GM13977 (cell line): ENCODE data around the gene PDLIM7.

Source experiments
- DNase-seq: peaks from one replicate; pipeline ENCODE4 v3.0.0; 2012; ENCODE audit warnings: low spot score
- CTCF ChIP-seq: IDR thresholded peaks from 2 replicates; pipeline ENCODE4 v1.5.1; 2012; ENCODE audit warnings: mild to moderate bottlenecking, control low read depth; ENCODE audit not compliant: insufficient read depth; ENCODE audit errors: extremely low read depth, missing control alignments
- in situ Hi-C: fragments of 300-500 bp; cut with MboI; formaldehyde crosslinking; loops from one replicate; pipeline ENCODE4 v1.12.0; 2022; ENCODE audit warnings: low sequenced_read_pairs, low pct_unique_long_range_greater_than_20kb, mixed read lengths, inconsistent platforms; ENCODE audit not compliant: unreplicated experiment

Gene PDLIM7

DNA sequence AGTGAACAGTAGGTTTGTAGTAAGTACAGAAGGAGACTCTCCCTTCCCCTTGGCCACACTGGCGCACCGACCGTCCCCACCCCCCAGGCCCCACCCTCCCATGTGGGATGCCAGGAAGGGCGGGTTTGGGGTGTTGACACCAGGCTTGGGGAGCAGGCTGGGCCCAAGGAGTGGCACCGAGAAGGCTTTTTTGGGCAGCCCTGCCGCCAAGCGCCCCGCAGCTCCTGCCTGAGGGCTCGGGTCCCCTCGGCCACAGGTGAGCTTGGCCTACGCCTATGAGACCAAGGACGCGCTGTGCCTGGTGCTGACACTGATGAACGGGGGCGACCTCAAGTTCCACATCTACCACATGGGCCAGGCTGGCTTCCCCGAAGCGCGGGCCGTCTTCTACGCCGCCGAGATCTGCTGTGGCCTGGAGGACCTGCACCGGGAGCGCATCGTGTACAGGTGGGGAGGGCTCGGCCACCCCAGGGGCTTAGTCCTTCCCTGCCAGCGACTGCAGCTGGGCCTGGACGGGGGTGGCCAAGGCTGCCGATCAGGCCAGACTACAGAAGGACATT, 63.7 kb downstream of the PDLIM7 start:
- in situ Hi-C loops: no loop called here
- no peak for TF ChIP-seq CTCF
- DNase-seq: no peak
